Measurements from ENCODE around the gene PLA2G2F.
A peak's percentile ranks its signal among the peaks of the same experiment; 100 is the strongest.

PLA2G2F gene

DNA sequence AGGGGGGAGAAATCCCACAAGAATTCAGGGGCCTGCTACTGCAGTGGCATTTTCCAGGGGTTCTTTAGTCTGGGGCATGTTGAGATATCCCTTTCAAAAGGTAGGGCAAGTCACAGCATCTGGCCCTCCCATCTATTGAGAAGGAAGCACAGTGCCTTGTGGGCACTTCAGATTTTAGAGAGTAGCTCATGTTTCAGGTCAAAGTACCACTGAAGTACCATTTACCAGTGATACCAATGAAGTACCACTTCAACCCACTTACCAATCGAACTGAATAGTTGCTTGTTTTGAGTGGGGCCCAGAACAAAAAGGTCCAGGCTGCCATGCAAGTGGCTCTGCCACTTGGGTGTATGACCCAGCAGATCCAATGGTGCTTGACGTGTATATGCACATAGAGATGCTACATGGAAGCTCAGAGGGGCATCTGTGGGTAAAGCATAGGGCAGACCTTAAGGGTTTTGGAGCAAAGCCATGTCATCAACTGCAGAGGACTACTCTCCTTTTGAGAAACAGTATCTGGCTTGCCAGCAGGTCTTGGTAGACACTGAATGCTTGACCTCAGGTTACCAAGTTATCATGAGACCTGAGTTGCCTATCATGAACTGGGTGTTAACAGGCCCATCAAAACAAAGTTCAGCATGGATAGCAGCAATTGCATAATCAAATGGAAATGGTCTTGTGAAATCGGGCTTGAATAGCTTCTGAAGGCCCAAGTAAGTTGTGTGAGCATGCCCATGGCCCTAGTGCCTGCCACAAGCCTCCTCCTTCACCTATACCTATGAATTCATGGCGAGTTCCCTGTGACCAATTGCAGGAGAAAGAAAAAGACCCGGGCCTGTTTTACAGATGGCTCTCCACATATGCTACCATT lies 43.3 kb upstream of the PLA2G2F start:
- DNase-seq (ENCODE audit: low read depth) = no peak
- TF ChIP-seq, protein P1, sequence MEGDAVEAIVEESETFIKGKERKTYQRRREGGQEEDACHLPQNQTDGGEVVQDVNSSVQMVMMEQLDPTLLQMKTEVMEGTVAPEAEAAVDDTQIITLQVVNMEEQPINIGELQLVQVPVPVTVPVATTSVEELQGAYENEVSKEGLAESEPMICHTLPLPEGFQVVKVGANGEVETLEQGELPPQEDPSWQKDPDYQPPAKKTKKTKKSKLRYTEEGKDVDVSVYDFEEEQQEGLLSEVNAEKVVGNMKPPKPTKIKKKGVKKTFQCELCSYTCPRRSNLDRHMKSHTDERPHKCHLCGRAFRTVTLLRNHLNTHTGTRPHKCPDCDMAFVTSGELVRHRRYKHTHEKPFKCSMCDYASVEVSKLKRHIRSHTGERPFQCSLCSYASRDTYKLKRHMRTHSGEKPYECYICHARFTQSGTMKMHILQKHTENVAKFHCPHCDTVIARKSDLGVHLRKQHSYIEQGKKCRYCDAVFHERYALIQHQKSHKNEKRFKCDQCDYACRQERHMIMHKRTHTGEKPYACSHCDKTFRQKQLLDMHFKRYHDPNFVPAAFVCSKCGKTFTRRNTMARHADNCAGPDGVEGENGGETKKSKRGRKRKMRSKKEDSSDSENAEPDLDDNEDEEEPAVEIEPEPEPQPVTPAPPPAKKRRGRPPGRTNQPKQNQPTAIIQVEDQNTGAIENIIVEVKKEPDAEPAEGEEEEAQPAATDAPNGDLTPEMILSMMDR (IDR thresholded peaks at IDR 0.05; ENCODE audit: insufficient read depth, low read depth, low read length, missing control alignments) = no peak
- H3K4me3 ChIP-seq (ENCODE audit: low read depth, low read length) = no peak overlapping the region

DNA sequence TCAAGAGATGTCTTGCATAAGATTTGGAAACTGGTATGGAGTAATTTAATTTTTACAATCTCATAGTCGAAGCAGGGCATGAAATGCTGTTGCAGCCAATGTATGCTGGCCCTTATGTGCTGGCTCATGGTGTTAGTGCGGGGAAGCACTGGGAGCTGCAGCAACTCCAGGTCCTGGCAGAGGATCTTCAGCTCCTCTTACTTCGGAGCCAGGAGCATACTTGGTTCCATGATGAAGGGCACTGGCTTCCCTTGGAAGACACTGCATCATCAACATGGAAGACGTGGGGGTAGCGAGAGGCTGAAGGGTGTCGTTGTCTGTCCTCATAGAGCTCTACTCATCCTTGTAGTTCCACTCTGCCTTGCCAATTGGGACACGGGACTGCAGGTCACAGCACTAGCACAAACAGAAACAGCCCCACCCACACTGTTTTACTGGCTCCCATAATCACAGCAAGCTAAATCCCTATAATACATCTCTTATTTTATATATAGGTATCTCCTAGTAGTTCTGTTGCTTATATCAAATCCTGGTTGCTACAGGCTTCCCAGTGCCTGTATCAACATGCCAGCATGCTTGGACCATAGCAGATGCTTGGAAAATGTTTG lies 42.2 kb upstream of the PLA2G2F start:
- H3K4me3 ChIP-seq (ENCODE audit: low read depth, low read length) = no peak overlapping the region
- TF ChIP-seq, protein P1 (IDR thresholded peaks at IDR 0.05; ENCODE audit: insufficient read depth, low read depth, low read length, missing control alignments) = no peak
- DNase-seq (ENCODE audit: low read depth) = no peak

DNA sequence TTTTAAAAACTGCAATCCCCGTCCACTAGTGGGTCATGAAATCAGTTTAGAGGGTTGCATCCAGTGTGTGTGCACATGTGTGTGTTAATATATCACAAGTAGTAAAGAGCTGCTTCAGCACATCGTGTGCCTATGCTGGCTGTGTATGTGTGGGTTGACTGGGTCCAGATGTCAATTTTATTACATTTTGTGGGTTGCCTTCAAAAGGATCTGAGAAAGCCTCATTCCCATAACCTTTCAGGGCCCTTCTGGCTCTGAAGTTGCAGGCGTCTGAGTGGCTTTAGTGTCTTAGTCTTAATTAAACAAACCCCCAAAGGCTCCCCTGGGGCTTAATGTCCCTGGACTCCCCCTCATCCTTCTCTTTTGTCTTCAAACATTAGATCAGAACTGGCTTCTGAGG lies 39.6 kb upstream of the PLA2G2F start:
- TF ChIP-seq, protein P1 (IDR thresholded peaks at IDR 0.05; ENCODE audit: insufficient read depth, low read depth, low read length, missing control alignments) = no peak
- no peak for DNase-seq (ENCODE audit: low read depth)

DNA sequence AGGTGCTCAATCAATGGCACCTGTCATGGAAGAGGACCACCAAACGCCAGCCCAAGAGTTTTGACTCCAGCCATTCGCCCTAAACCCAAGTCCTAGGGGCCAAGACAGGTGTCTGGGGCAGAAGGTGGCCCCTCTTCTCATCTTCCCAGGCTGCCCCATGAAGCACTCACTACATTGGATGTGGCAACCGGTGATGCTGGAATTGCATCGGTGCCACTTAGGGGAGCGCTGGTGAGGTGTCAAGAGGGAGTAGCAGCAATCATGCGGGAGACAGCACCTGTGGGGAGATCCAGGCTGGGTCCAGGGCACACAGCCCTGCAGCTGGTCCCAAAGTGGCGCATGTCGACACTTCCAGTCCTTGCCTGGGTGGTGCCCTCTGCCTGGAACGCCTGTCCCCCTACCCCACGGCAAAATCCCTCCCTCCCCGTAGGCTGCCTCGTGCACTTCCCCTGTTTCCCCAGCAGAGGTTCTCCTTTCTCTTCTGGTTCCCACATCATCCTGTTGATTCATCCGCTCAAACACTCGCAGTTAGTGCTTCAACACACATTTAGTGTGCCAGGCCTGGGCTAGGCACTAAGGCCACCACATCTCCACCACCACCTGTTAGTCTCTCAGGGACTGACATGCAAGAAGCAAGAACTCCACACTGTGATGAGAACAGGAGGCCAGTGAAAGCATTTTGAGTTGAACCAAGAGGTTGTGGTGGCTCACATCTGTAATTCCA lies 38.3 kb upstream of the PLA2G2F start:
- no peak overlapping the region for H3K4me3 ChIP-seq (ENCODE audit: low read depth, low read length)
- TF ChIP-seq, protein P1 (IDR thresholded peaks at IDR 0.05; ENCODE audit: insufficient read depth, low read depth, low read length, missing control alignments) = peak; percentile 79
- peak; percentile 69 for DNase-seq (ENCODE audit: low read depth)

More for the DNA sequence above, 39.6 kb upstream of the PLA2G2F start:
- no peak overlapping the region for H3K4me3 ChIP-seq (ENCODE audit: low read depth, low read length)

DNA sequence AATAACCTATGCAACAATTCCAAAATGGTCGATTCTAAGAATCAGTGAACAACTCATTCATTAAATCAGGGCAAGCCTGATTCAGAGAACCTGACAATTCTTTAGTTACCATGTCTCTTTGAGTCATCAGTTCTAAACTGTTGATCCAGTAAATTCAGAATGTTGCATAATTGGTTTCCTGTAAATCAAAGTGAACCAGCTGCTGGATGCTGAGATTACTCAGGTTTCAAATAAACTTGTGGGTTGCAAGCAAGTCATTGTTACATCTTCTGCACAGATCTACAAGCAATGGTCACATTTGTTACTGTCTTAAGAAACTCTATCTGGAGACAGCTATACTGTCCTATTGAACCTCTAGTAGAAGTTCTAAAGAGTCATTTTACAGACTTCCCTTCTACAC lies 36.2 kb upstream of the PLA2G2F start:
- TF ChIP-seq, protein P1 (IDR thresholded peaks at IDR 0.05; ENCODE audit: insufficient read depth, low read depth, low read length, missing control alignments) = no peak
- no peak overlapping the region for H3K4me3 ChIP-seq (ENCODE audit: low read depth, low read length)
- DNase-seq (ENCODE audit: low read depth) = no peak

DNA sequence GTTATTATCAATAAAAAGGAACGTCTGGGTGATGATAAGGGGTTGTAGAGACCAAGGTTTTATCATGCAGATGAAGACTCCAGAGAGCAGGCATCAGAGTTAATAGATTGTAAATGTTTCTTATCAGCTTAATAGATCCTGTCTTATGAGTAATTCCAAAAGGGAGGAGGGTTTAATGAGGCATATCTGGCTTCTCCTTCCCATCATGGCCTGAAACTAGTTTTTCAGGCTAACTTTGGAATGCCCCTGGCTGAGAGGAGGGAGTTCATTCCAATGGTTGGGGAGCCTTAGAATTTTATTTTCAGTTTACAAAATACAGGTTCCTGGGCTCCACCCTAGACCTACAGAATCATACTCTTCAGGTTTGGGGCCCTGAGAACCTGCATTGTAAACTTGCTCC lies 33.3 kb upstream of the PLA2G2F start:
- TF ChIP-seq, protein P1 (IDR thresholded peaks at IDR 0.05; ENCODE audit: insufficient read depth, low read depth, low read length, missing control alignments) = no peak
- no peak overlapping the region for H3K4me3 ChIP-seq (ENCODE audit: low read depth, low read length)
- DNase-seq (ENCODE audit: low read depth) = no peak
